Measurements from ENCODE around the gene TMEM40. TPM values are rescaled to one million over a fixed set of nuclear protein-coding genes. Genes with fewer than 3 reads are reported as not detected.

TMEM40 gene
- polyA plus RNA-seq, 1 of the 3 experiments (the other 2 are of a cell fraction), result 0.05 TPM

DNA sequence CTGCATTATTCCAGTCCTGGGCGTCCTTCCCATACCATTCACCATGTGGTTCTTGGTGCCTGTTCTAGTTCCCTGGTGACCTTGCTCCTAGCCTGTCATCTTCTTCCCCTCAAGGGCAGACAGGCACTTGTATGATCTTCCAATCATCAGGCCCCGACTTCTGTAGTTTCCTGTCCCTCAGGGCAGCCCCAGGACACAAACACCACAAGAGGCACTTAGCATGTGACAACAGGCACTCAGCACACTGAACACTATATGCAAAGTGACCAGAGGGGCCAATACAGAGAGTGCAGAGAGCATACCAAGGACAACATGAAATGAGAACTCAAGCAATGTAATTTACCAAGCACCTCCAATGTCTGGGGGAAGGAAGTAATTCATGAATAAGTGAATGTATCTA is 17.9 kb downstream of the TMEM40 start:
- Histone ChIP-seq H3K36me3 (replicated peaks in 1 of 2; ENCODE audit: control insufficient read depth in 1 of 2, insufficient read depth in 2 of 2, low read length in 1 of 2) (no peaks in the 10 kb centered on the region), H3K4me2 (no peak overlapping the region), H3K4me3 (ENCODE audit: low read depth in 2 of 2, low read length in 1 of 2) (no peak overlapping the region), H3K79me2 (ENCODE audit: insufficient read depth) (no peaks in the 10 kb centered on the region), H3K9me2 (no peaks in the 10 kb centered on the region), H2AFZ (ENCODE audit: low read depth) (no peak overlapping the region), H3K27me3 (ENCODE audit: insufficient read depth) (no peaks in the 10 kb centered on the region), H3K9me3 (no peaks in the 10 kb centered on the region), H4K20me1 (ENCODE audit: insufficient read depth) (no peaks in the 10 kb centered on the region), H3K4me1 (ENCODE audit: control insufficient read depth in 1 of 2, insufficient read depth in 2 of 2, low read depth in 1 of 2, low read length in 1 of 2) (no peaks in the 10 kb centered on the region; a peak in 1 of 4 replicates), H3F3A (replicated peaks; ENCODE audit: insufficient read depth) (no peaks in the 10 kb centered on the region), H3K27ac (ENCODE audit: low read depth in 2 of 2, low read length in 1 of 2) (no peak overlapping the region), H3K9ac (no peak overlapping the region)
- WGBS (ENCODE audit: low lambda C conversion rate), result 64% methylated on average over 2 of the region's 2 CpGs
- POLR2A ChIA-PET, result no interaction called here
- DNase-seq, result no peak
- TF ChIP-seq TEAD4 (IDR thresholded peaks at IDR 0.05; ENCODE audit: borderline replicate concordance, insufficient read depth), result no peak
- TF ChIP-seq RCOR1 (IDR thresholded peaks at IDR 0.05; ENCODE audit: low read length), result no peak
- no peak for TF ChIP-seq POLR2AphosphoS5 (IDR thresholded peaks at IDR 0.05; ENCODE audit: low read depth, low read length)
- no peak for TF ChIP-seq RAD21 (IDR thresholded peaks at IDR 0.05; ENCODE audit: low read length)
- no peak for TF ChIP-seq CHD2 (IDR thresholded peaks at IDR 0.05; ENCODE audit: low read length, partially characterized antibody)
- TF ChIP-seq, protein P1, sequence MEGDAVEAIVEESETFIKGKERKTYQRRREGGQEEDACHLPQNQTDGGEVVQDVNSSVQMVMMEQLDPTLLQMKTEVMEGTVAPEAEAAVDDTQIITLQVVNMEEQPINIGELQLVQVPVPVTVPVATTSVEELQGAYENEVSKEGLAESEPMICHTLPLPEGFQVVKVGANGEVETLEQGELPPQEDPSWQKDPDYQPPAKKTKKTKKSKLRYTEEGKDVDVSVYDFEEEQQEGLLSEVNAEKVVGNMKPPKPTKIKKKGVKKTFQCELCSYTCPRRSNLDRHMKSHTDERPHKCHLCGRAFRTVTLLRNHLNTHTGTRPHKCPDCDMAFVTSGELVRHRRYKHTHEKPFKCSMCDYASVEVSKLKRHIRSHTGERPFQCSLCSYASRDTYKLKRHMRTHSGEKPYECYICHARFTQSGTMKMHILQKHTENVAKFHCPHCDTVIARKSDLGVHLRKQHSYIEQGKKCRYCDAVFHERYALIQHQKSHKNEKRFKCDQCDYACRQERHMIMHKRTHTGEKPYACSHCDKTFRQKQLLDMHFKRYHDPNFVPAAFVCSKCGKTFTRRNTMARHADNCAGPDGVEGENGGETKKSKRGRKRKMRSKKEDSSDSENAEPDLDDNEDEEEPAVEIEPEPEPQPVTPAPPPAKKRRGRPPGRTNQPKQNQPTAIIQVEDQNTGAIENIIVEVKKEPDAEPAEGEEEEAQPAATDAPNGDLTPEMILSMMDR (IDR thresholded peaks at IDR 0.05), result no peak
- TF ChIP-seq, protein P2, sequence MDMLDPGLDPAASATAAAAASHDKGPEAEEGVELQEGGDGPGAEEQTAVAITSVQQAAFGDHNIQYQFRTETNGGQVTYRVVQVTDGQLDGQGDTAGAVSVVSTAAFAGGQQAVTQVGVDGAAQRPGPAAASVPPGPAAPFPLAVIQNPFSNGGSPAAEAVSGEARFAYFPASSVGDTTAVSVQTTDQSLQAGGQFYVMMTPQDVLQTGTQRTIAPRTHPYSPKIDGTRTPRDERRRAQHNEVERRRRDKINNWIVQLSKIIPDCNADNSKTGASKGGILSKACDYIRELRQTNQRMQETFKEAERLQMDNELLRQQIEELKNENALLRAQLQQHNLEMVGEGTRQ (IDR thresholded peaks at IDR 0.05; ENCODE audit: borderline replicate concordance, low read depth, low read length), result no peak
- TF ChIP-seq, protein P3, sequence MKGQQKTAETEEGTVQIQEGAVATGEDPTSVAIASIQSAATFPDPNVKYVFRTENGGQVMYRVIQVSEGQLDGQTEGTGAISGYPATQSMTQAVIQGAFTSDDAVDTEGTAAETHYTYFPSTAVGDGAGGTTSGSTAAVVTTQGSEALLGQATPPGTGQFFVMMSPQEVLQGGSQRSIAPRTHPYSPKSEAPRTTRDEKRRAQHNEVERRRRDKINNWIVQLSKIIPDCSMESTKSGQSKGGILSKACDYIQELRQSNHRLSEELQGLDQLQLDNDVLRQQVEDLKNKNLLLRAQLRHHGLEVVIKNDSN (IDR thresholded peaks at IDR 0.05; ENCODE audit: borderline replicate concordance, low read depth), result no peak
- TF ChIP-seq FOXJ3 (CRISPR knock-in tag; IDR thresholded peaks at IDR 0.05), result no peak
- TF ChIP-seq MEF2A (IDR thresholded peaks at IDR 0.05; ENCODE audit: borderline replicate concordance, low read depth), result no peak
- no peak for TF ChIP-seq TAF1 (IDR thresholded peaks at IDR 0.05; ENCODE audit: borderline replicate concordance, low read depth, low read length)
- CTCF ChIA-PET, result no interaction called here

DNA sequence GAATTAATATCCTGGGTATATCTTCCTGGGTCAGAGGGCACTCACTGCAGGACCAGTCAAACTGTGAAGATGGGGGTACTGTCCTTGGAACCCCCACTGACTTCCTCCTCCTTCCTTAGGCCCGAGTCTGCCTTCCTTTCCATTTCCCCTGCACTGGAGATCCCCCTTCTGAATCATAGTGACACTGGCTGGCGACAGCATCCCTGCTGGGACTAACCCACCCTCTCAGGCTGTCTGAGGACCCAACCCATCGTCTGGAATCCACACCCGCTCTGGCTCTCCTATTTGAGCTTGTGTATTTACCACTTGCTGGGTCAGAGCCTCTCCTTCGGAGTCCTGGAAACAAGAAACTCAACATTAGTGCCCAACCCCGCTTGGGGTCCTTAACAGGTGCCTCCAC is 21.2 kb downstream of the TMEM40 start:
- POLR2A ChIA-PET, result no interaction called here
- Histone ChIP-seq H4K20me1 (ENCODE audit: insufficient read depth) (no peaks in the 10 kb centered on the region), H3K4me3 (ENCODE audit: low read depth in 2 of 2, low read length in 1 of 2) (no peak overlapping the region), H3K27ac (ENCODE audit: low read depth in 2 of 2, low read length in 1 of 2) (no peak overlapping the region), H3K27me3 (ENCODE audit: insufficient read depth) (no peaks in the 10 kb centered on the region), H3K9me3 (no peaks in the 10 kb centered on the region), H3K36me3 (replicated peaks in 1 of 2; ENCODE audit: control insufficient read depth in 1 of 2, insufficient read depth in 2 of 2, low read length in 1 of 2) (no peaks in the 10 kb centered on the region), H3F3A (replicated peaks; ENCODE audit: insufficient read depth) (no peaks in the 10 kb centered on the region), H3K4me2 (no peak overlapping the region), H2AFZ (ENCODE audit: low read depth) (no peak overlapping the region), H3K9ac (no peak overlapping the region), H3K9me2 (no peaks in the 10 kb centered on the region), H3K4me1 (ENCODE audit: control insufficient read depth in 1 of 2, insufficient read depth in 2 of 2, low read depth in 1 of 2, low read length in 1 of 2) (no peaks in the 10 kb centered on the region; a peak in 1 of 4 replicates), H3K79me2 (ENCODE audit: insufficient read depth) (no peaks in the 10 kb centered on the region)
- TF ChIP-seq TCF12 (IDR thresholded peaks at IDR 0.05) (no peak), MEF2A (IDR thresholded peaks at IDR 0.05; ENCODE audit: borderline replicate concordance, low read depth) (no peak), FOXJ3 (CRISPR knock-in tag; IDR thresholded peaks at IDR 0.05) (no peak), TAF1 (IDR thresholded peaks at IDR 0.05; ENCODE audit: borderline replicate concordance, low read depth, low read length) (no peak)
- TF ChIP-seq, protein P1 (IDR thresholded peaks at IDR 0.05), result no peak
- TF ChIP-seq, protein P4, sequence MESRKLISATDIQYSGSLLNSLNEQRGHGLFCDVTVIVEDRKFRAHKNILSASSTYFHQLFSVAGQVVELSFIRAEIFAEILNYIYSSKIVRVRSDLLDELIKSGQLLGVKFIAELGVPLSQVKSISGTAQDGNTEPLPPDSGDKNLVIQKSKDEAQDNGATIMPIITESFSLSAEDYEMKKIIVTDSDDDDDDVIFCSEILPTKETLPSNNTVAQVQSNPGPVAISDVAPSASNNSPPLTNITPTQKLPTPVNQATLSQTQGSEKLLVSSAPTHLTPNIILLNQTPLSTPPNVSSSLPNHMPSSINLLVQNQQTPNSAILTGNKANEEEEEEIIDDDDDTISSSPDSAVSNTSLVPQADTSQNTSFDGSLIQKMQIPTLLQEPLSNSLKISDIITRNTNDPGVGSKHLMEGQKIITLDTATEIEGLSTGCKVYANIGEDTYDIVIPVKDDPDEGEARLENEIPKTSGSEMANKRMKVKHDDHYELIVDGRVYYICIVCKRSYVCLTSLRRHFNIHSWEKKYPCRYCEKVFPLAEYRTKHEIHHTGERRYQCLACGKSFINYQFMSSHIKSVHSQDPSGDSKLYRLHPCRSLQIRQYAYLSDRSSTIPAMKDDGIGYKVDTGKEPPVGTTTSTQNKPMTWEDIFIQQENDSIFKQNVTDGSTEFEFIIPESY (IDR thresholded peaks at IDR 0.05; ENCODE audit: borderline replicate concordance, low read depth), result no peak
- TF ChIP-seq, protein P5, sequence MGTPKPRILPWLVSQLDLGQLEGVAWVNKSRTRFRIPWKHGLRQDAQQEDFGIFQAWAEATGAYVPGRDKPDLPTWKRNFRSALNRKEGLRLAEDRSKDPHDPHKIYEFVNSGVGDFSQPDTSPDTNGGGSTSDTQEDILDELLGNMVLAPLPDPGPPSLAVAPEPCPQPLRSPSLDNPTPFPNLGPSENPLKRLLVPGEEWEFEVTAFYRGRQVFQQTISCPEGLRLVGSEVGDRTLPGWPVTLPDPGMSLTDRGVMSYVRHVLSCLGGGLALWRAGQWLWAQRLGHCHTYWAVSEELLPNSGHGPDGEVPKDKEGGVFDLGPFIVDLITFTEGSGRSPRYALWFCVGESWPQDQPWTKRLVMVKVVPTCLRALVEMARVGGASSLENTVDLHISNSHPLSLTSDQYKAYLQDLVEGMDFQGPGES (IDR thresholded peaks at IDR 0.05; ENCODE audit: low read depth, low read length), result no peak
- 63% methylated on average over 5 of the region's 6 CpGs for WGBS (ENCODE audit: low lambda C conversion rate)
- no peak for DNase-seq
- CTCF ChIA-PET, result interaction anchor here (1.6 kb wide), 1 partner anchor 18 kb away, joined by 5 read pairs; no protein-coding TSS in a partner anchor

Data from SK-N-SH (cell line).